Parathyroid adenoma (tissue), 2 donors: ENCODE measurements around the gene ENO1.

Experiments
- H2AFZ ChIP-seq: fragments of 300-600 bp; sonication (generic); one replicate; pipeline ENCODE4 v1.7.0; 2017; ENCODE audit warnings: antibody characterized with exemption, mild to moderate bottlenecking
- H3K27ac ChIP-seq: fragments of 300-600 bp; sonication (generic); one replicate; pipeline ENCODE4 v1.7.0; 2017
- H3K27me3 ChIP-seq: fragments of 300-600 bp; sonication (generic); one replicate; pipeline ENCODE4 v1.7.0; 2017; ENCODE audit warnings: low read length; ENCODE audit not compliant: control insufficient read depth, insufficient read depth
- H3K36me3 ChIP-seq: fragments of 300-600 bp; sonication (generic); one replicate; pipeline ENCODE4 v1.7.0; 2017; ENCODE audit warnings: low read length; ENCODE audit not compliant: control insufficient read depth, insufficient read depth
- H3K4me1 ChIP-seq: fragments of 300-600 bp; sonication (generic); one replicate; pipeline ENCODE4 v1.7.0; 2017; ENCODE audit warnings: control low read depth
- H3K4me2 ChIP-seq: fragments of 300-600 bp; sonication (generic); one replicate; pipeline ENCODE4 v1.7.0; 2017; ENCODE audit warnings: low read length
- H3K4me3 ChIP-seq: fragments of 300-600 bp; sonication (generic); one replicate; pipeline ENCODE4 v1.7.0; 2017; ENCODE audit warnings: low read depth, low read length
- H3K79me2 ChIP-seq: fragments of 300-600 bp; sonication (generic); one replicate; pipeline ENCODE4 v1.7.0; 2017; ENCODE audit warnings: control low read depth
- H3K9ac ChIP-seq: fragments of 300-600 bp; sonication (generic); one replicate; pipeline ENCODE4 v1.7.0; 2017; ENCODE audit warnings: mild to moderate bottlenecking
- H3K9me3 ChIP-seq: fragments of 300-600 bp; sonication (generic); one replicate; pipeline ENCODE4 v1.7.0; 2017; ENCODE audit warnings: low read length; ENCODE audit not compliant: control insufficient read depth
- CTCF ChIP-seq: fragments of 300-600 bp; sonication (generic); IDR thresholded peaks from one replicate; pipeline ENCODE4 v1.7.0; 2017; ENCODE audit warnings: antibody characterized with exemption, mild to moderate bottlenecking
- donor health status: primary hyperparathyroidism.

The ENO1 gene

GRCh38 chr1:8910331-8910730 lies 31.8 kb upstream of the ENO1 start:
- Histone ChIP-seq H3K4me3 (no peak overlapping the region), H3K79me2 (no peaks in the 10 kb centered on the region), H3K4me1 (peaks cover 3% of the 10 kb centered on the region), H3K9me3 (no peaks in the 10 kb centered on the region), H3K36me3 (no peaks in the 10 kb centered on the region), H3K27ac (no peak overlapping the region), H3K9ac (no peak overlapping the region), H3K4me2 (no peak overlapping the region), H3K27me3 (no peaks in the 10 kb centered on the region), H2AFZ (no peak overlapping the region)
- TF ChIP-seq CTCF, result no peak

GRCh38 chr1:8908388-8909151 lies 30.1 kb upstream of the ENO1 start:
- Histone ChIP-seq H3K4me2 (no peak overlapping the region), H2AFZ (no peak overlapping the region), H3K27me3 (no peaks in the 10 kb centered on the region), H3K9me3 (no peaks in the 10 kb centered on the region), H3K36me3 (no peaks in the 10 kb centered on the region), H3K79me2 (no peaks in the 10 kb centered on the region), H3K4me1 (no peaks in the 10 kb centered on the region), H3K27ac (no peak overlapping the region), H3K4me3 (no peak overlapping the region), H3K9ac (no peak overlapping the region)
- no peak for TF ChIP-seq CTCF

GRCh38 chr1:8905582-8906191 lies 27.2 kb upstream of the ENO1 start:
- H3K4me1 ChIP-seq, result no peaks in the 10 kb centered on the region
- no peaks in the 10 kb centered on the region for H3K27me3 ChIP-seq
- H3K36me3 ChIP-seq, result no peaks in the 10 kb centered on the region
- no peak for TF ChIP-seq CTCF
- H3K79me2 ChIP-seq, result no peaks in the 10 kb centered on the region
- no peak overlapping the region for H3K4me2 ChIP-seq
- no peak overlapping the region for H3K27ac ChIP-seq
- H2AFZ ChIP-seq, result no peak overlapping the region
- H3K4me3 ChIP-seq, result no peak overlapping the region
- no peaks in the 10 kb centered on the region for H3K9me3 ChIP-seq
- H3K9ac ChIP-seq, result no peak overlapping the region

- Histone ChIP-seq H3K79me2 (no peaks in the 10 kb centered on the region), H3K9ac (no peak overlapping the region), H3K4me3 (no peak overlapping the region), H3K27ac (peak overlapping the region; percentile 24), H2AFZ (no peak overlapping the region), H3K4me2 (peak overlapping the region; percentile 53), H3K27me3 (no peaks in the 10 kb centered on the region), H3K36me3 (no peaks in the 10 kb centered on the region), H3K4me1 (no peaks in the 10 kb centered on the region), H3K9me3 (no peaks in the 10 kb centered on the region)
- no peak for TF ChIP-seq CTCF
These were observed 25.6 kb upstream of the ENO1 start for GRCh38 chr1:8903908-8904650.
